GM18868 (cell line): ENCODE results near the gene RGN.
"Not testable (repeated sequence)": the region's sequence is repeated elsewhere in the genome, so short reads cannot be mapped to it uniquely, and the experiment has no call there.

Source experiments
- ATAC-seq: cut with Tn5 transposase; IDR thresholded peaks from one replicate; pipeline ENCODE4 v1.9.1; 2021; ENCODE audit warnings: mild to moderate bottlenecking, moderate library complexity; ENCODE audit not compliant: unreplicated experiment

The RGN gene

GRCh38 chrX:47116551-47117110 lies 38.4 kb downstream of the RGN start:
- ATAC-seq, result not testable (repeated sequence)

DNA sequence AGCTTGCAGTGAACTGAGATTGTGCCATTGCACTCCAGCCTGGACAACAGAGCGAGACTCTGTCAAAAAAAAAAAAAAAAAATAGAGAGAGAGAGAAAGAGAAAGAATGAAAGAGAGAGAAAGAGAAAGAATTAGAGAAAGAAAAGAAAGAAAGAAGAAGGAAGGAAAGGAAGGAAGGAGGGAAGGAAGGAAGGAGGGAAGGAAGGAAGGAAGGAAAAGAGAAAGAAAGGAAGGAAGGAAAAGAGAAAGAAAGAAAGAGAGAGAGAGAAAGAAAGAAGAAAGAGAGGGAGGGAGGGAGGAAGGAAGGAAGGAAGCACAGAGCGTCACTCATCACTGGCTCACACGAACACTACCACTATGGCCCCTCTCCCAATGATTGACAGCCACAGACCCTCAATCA lies 46.2 kb downstream of the RGN start:
- not testable (repeated sequence) for ATAC-seq

DNA sequence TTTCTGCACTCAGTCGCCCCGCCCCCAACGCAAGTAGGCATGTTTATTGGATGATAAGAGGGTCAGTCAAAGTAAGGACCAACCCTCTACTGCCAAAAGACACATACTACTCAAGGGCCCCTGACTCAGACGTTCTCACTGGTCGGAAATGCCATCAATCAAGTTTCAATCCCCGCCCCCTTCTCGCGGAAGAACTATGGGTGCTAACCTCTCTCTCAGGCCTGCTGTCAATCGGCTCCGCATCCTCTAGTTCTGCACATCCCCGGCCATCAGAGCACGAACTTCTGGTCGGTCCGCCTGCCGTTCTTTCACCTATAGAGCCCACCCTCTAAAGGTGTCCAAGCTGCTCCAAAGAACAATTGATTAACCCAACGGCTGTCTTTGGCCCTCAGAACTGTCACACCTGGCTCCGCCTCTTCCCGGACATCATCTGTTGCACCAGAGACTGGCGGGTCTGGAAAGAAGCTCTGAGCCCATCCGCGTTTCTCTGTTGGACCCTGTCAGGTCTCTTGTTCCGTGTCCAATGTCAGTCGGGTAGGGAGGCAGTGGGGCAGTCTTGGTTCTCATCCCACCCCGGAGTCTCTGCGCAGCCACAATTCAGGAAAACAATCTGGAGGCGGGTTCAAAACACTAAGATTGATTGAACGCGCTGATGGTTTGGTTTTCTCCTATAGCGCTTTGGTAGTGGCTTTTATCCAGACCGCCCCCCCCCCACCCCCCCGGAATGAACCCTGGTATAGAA lies 51.1 kb downstream of the RGN start:
- ATAC-seq, result peak; percentile 99

DNA sequence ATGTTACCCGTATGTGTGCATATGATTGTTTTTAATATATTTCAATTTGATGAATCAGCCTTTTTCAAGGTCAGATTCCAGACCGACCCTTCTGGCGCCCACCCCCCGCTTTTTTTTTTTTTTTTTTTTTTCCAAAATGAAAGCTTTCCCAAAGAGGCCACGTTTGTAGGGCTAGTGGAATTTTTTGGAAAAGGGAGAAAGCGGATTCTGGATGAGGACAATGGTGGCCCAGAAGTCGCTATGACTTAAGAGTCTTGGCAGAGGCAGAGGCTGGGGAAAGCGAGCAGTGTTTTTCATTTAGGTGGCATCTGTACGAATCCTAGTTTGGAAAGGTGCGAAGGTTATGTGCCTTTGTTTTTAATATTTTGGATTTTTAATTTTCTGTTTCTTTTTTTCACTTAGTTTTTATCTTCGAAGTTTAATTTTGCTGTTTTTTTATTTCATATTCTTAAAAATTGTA lies 51.7 kb downstream of the RGN start:
- no peak for ATAC-seq

DNA sequence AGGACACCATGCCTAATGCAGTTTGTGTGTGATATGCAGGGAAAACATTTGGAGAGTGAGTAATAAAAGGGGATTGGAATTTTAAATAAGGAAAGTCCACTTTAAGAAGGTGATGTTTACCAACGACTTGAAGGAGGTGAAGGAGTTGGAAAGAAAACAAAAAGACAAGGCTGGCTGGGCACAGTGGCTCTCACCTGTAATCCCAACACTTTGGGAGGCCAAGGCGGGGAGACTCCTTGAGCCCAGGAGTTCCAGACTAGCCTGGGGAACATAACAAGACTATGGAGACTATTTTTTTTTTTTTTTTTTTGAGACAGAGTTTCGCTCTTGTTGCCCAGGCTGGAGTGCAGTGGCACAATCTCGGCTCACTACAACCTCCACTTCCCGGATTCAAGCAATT lies 55.2 kb downstream of the RGN start:
- no peak for ATAC-seq

GRCh38 chrX:47135650-47136049 lies 57.4 kb downstream of the RGN start:
- not testable (repeated sequence) for ATAC-seq

DNA sequence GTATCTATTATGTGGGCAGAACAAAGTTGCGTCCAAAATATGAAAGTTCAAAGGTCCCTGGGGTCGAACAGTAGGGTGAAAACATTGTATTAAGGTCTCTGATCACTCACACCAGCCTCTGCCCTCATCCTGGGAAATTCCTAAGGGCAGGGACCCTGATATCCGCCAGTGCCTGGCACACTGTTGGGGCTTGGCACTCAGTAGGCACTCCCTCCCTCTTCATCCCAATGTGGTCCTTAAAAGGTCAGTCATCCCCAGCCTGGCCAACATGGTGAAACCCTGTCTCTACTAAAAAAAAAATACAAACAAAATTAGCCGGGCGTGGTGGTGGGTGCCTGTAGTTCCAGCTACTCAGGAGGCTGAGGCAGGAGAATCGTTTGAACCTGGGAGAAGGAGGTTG lies 59.9 kb downstream of the RGN start:
- no peak for ATAC-seq
